A673 (cell line): ENCODE data around the gene CCN5. TPM values are rescaled to one million over a fixed set of nuclear protein-coding genes. Genes with fewer than 3 reads are reported as not detected.

Source experiments
- BruUV-seq: library from RNA; stranded (reverse); fragments of 400-500 nt; replicated peaks from 2 replicates; lab custom pipeline; 2021; lab: Mats Ljungman, UMichigan
- CTCF ChIA-PET: fragments of 300-600 bp; sonication (Branson Sonifier 250); formaldehyde crosslinking; loops from one replicate; lab custom pipeline; 2022; ENCODE audit warnings: antibody characterized with exemption; lab: Charles Lee
- POLR2A ChIA-PET: fragments of 300-600 bp; sonication (Branson Sonifier 250); formaldehyde crosslinking; loops from one replicate; lab custom pipeline; 2022; ENCODE audit warnings: antibody characterized with exemption; ENCODE audit not compliant: low non-redundant PET; lab: Charles Lee
- DNase-seq: peaks from one replicate; pipeline ENCODE4 v3.0.0-alpha.2; 2015; ENCODE audit warnings: low spot score
- H3K27ac ChIP-seq: fragments of 200-600 bp; sonication (generic); 2 replicates; pipeline ENCODE4 v1.5.1; 2016; ENCODE audit warnings: mixed run types, low read depth, mild to moderate bottlenecking, mixed read lengths, antibody characterized with exemption, low read length; ENCODE audit not compliant: poor library complexity, severe bottlenecking
- H3K27me3 ChIP-seq: fragments of 200-600 bp; sonication (generic); replicated peaks from 2 replicates; pipeline ENCODE4 v1.6.1; 2017; ENCODE audit warnings: mixed run types, low read depth, mild to moderate bottlenecking, mixed read lengths, antibody characterized with exemption, low read length; ENCODE audit not compliant: insufficient read depth, poor library complexity
- H3K36me3 ChIP-seq: fragments of 200-600 bp; sonication (generic); 2 replicates; pipeline ENCODE4 v1.6.1; 2016; ENCODE audit warnings: mixed run types, mild to moderate bottlenecking, mixed read lengths, antibody characterized with exemption, low read length; ENCODE audit not compliant: insufficient read depth, poor library complexity, severe bottlenecking
- H3K4me1 ChIP-seq: fragments of 200-600 bp; sonication (generic); 2 replicates; pipeline ENCODE4 v1.6.1; 2017; ENCODE audit warnings: mixed run types, mild to moderate bottlenecking, mixed read lengths, antibody characterized with exemption, low read length; ENCODE audit not compliant: insufficient read depth, poor library complexity, severe bottlenecking
- H3K4me3 ChIP-seq: fragments of 200-600 bp; sonication (generic); 2 replicates; pipeline ENCODE4 v1.5.1; 2016; ENCODE audit warnings: low read depth, mixed run types, mild to moderate bottlenecking, mixed read lengths, low read length; ENCODE audit not compliant: poor library complexity, severe bottlenecking
- H3K9me3 ChIP-seq: fragments of 200-600 bp; sonication (generic); 2 replicates; pipeline ENCODE4 v1.6.1; 2016; ENCODE audit warnings: mixed run types, low read depth, mild to moderate bottlenecking, mixed read lengths, antibody characterized with exemption, low read length; ENCODE audit not compliant: poor library complexity, severe bottlenecking
- EZH2 ChIP-seq: fragments of 200-600 bp; sonication (generic); IDR thresholded peaks from 2 replicates; pipeline ENCODE4 v1.6.1; 2017; ENCODE audit warnings: borderline replicate concordance, low read depth, mild to moderate bottlenecking, mixed read lengths, antibody characterized with exemption, low read length; ENCODE audit not compliant: poor library complexity, severe bottlenecking
- intact Hi-C: fragments of 100-400 bp; cut with micrococcal nuclease; formaldehyde crosslinking; loops from one replicate; pipeline ENCODE4 v1.10.0; 2022; ENCODE audit not compliant: unreplicated experiment
- total RNA-seq: library from RNA; stranded (reverse); gene quantifications from 2 replicates; pipeline ENCODE4 v1.2.3, GENCODE V29; 2021
- TF ChIP-seq, protein P1 (sequence below): fragments of 300-800, 200-600 bp; sonication (generic); conservative IDR thresholded peaks from 2 replicates; pipeline ENCODE4 v1.5.1; 2017; ENCODE audit warnings: low read depth, mild to moderate bottlenecking, antibody characterized with exemption, low read length, moderate library complexity, mixed read lengths

CCN5 gene
- total RNA-seq, 1 experiment from 2014 or later: not detected

DNA sequence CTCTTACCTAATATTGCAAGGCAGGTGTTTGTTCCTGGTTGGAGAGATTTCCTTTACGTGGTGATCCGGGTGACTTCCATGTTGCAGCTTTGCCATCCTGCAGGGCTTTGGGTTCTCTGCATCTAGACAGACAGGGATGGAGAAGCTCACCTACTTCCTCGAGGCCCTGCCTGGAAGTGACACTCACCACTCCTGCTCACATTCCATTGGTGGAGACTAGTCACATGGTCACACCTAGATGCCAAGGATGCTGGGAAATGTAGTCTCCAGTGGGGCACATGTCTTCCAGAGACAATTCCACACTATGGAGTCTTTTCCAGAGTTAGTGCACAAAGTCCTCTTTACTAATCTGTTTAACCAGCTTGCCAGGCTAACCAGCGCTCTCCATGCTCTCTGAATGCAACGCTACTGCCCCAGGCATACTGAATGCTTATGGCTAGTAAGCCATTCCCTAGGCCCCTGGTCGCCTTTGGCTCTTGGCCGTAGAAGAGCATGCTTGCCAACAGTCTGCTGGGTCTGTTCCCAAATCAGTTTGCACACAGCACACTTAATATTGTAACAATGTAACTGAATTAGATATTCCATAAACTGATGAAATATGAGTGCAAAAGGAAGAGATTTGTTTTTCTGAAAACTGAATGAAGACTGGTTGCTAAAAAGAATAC is 23.8 kb downstream of the CCN5 start:
- Histone ChIP-seq H3K4me3 (no peak overlapping the region), H3K36me3 (no peaks in the 10 kb centered on the region), H3K4me1 (peaks cover 12% of the 10 kb centered on the region), H3K27ac (no peak overlapping the region), H3K27me3 (no peaks in the 10 kb centered on the region), H3K9me3 (no peaks in the 10 kb centered on the region)
- ChIA-PET POLR2A (no interaction called here), CTCF (no interaction called here)
- intact Hi-C loops: loop anchor here (10.0 kb wide), 1 partner anchor 524 kb away; the partner anchor contains the start of gene OSER1
- no TSS peak for BruUV-seq
- TF ChIP-seq, protein P1, sequence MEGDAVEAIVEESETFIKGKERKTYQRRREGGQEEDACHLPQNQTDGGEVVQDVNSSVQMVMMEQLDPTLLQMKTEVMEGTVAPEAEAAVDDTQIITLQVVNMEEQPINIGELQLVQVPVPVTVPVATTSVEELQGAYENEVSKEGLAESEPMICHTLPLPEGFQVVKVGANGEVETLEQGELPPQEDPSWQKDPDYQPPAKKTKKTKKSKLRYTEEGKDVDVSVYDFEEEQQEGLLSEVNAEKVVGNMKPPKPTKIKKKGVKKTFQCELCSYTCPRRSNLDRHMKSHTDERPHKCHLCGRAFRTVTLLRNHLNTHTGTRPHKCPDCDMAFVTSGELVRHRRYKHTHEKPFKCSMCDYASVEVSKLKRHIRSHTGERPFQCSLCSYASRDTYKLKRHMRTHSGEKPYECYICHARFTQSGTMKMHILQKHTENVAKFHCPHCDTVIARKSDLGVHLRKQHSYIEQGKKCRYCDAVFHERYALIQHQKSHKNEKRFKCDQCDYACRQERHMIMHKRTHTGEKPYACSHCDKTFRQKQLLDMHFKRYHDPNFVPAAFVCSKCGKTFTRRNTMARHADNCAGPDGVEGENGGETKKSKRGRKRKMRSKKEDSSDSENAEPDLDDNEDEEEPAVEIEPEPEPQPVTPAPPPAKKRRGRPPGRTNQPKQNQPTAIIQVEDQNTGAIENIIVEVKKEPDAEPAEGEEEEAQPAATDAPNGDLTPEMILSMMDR: no peak
- TF ChIP-seq EZH2: no peak
- peak; percentile 78 for DNase-seq

DNA sequence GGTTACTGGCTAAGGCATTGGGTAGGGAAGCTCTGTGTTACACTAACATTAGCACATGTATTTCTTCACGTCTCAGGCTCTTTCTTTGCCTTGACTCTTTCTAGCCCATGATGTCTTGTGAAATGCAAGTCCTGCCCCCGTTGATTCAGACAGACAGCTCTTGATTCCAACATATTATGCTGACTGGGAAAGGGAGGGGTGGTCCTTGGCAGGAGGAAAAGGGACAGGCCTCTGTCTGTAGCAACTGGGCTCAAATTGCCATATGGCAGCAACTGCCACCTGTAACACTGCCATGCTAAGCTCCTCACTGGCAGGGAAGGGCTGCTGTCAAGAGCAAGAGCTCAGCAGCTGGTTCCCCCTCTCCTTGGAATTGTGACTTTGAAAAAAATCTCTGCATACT is 24.8 kb downstream of the CCN5 start:
- TF ChIP-seq, protein P1: no peak
- TF ChIP-seq EZH2: no peak
- no TSS peak for BruUV-seq
- no peak overlapping the region for H3K4me3 ChIP-seq
- H3K9me3 ChIP-seq: no peaks in the 10 kb centered on the region
- H3K27ac ChIP-seq: no peak overlapping the region
- H3K27me3 ChIP-seq: no peaks in the 10 kb centered on the region
- intact Hi-C loops: loop anchor here (10.0 kb wide), 1 partner anchor 525 kb away; the partner anchor contains the start of gene OSER1
- no peak for DNase-seq
- CTCF ChIA-PET: no interaction called here
- POLR2A ChIA-PET: no interaction called here
- peaks cover 12% of the 10 kb centered on the region for H3K4me1 ChIP-seq
- no peaks in the 10 kb centered on the region for H3K36me3 ChIP-seq

DNA sequence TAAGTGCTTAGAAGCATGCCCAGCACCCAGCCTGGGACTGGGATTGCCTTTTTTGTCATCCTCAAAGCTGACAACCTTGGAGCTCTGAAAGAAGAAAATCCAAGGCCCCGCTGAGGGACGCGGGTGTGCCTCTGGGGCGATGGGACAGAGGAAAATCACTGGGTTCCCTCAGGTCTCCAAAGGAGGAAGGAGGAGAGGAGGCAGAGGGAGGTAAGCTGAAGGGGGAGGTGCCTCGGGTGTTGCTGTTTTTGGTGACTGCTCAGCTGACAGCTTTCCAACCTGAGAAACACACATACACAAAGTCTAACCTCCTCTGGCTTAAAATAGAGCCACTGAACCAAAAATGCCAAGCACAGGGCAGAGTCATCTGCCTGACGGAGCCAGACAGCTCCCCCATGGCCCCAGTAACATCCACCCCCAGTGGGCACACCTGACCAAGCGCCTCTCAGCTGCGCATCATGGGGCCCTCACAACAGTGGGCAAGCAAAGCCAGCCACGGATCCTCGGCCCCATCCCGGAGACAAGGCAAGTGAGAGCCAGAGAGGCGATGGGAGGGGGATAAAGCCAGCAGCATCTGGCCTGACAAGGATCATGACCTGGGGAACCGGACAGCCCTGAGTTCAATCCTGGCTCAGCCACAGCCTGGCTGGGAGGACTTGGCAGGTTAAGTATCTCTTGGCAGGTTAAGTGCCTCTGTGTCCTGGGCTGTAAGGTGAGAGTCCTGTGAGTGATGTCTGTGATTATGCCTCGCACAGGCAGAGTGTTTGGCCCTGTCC is 27.3 kb downstream of the CCN5 start:
- peaks cover 10% of the 10 kb centered on the region for H3K4me1 ChIP-seq
- H3K27me3 ChIP-seq: peaks cover 4% of the 10 kb centered on the region
- POLR2A ChIA-PET: interaction anchor here (0.6 kb wide), 1 partner anchor 115 kb away, joined by 3 read pairs; no protein-coding TSS in a partner anchor
- BruUV-seq: no TSS peak
- TF ChIP-seq EZH2: no peak
- TF ChIP-seq, protein P1: no peak
- CTCF ChIA-PET: no interaction called here
- H3K27ac ChIP-seq: no peak overlapping the region
- no peaks in the 10 kb centered on the region for H3K9me3 ChIP-seq
- intact Hi-C loops: no loop called here
- no peak overlapping the region for H3K4me3 ChIP-seq
- no peaks in the 10 kb centered on the region for H3K36me3 ChIP-seq
- DNase-seq: no peak
